ENCODE measurements around the gene SCMH1. TPM values are rescaled to one million over a fixed set of nuclear protein-coding genes. Genes with fewer than 3 reads are reported as not detected.

SCMH1 gene
- total RNA-seq, 1 experiment from 2014 or later: 16.5 TPM

DNA sequence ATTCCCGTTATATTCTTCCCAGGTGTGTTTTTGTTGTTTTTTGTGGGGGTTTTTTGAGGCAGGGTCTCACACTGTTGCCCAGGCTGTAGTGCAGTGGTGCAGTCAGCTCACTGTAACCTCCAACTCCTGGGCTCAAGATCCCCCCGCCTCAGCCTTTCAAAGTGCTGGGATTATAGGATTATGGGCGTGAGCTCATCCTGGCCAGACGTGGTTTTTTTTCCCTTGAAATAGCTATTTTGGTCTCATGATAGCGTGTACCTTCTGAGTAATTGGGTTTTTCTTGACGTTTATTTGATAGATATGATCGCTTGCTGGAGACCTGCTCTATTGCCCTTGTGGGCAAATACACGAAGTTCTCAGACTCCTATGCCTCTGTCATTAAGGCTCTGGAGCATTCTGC is 245.0 kb downstream of the SCMH1 start:
- no CpG with 5 or more reads among the region's 8 CpGs for WGBS (ENCODE audit: extremely low coverage, insufficient read length, low lambda C conversion rate)
- Histone ChIP-seq H4K20me1 (ENCODE audit: control insufficient read depth, insufficient read depth, insufficient read length) (no peaks in the 10 kb centered on the region), H3K18ac (ENCODE audit: insufficient read length, low read depth, low read length) (no peak overlapping the region), H2AFZ (ENCODE audit: low read length) (no peak overlapping the region), H3K27ac (ENCODE audit: insufficient read length, low read depth, low read length) (no peak overlapping the region), H4K91ac (ENCODE audit: insufficient read length, low read depth, low read length) (no peak overlapping the region), H3K4me2 (ENCODE audit: insufficient read depth, insufficient read length, low read length) (no peak overlapping the region), H3K4ac (ENCODE audit: low read depth, low read length) (no peak overlapping the region), H3K27me3 (ENCODE audit: insufficient read depth, low read length) (no peaks in the 10 kb centered on the region; the same call in 1 of the 2 replicates), H2BK20ac (ENCODE audit: low read depth, low read length, poor library complexity, severe bottlenecking) (no peak overlapping the region), H3T11ph (ENCODE audit: low read length) (no peak overlapping the region), H2BK5ac (ENCODE audit: insufficient read length, low read length) (no peak overlapping the region), H3K79me2 (ENCODE audit: insufficient read depth, low read length) (no peaks in the 10 kb centered on the region), H2BK15ac (ENCODE audit: low read depth, low read length) (no peak overlapping the region), H3K23me2 (ENCODE audit: insufficient read length, low read depth, low read length, poor library complexity, severe bottlenecking) (no peaks in the 10 kb centered on the region), H3K14ac (ENCODE audit: insufficient read depth, low read length) (no peak overlapping the region), H3K9me3 (ENCODE audit: control insufficient read depth, low read depth, low read length) (no peaks in the 10 kb centered on the region), H3K56ac (ENCODE audit: insufficient read length, low read depth, low read length) (no peak overlapping the region), H2BK12ac (ENCODE audit: insufficient read length, low read depth, low read length) (no peak overlapping the region), H4K5ac (ENCODE audit: insufficient read length, low read depth, low read length) (no peak overlapping the region), H4K8ac (replicated peaks; ENCODE audit: insufficient read length, low read depth, low read length) (no peak overlapping the region), H3K23ac (ENCODE audit: insufficient read length, low read depth, low read length) (no peak overlapping the region), H2AK5ac (ENCODE audit: insufficient read length, low read length) (no peak overlapping the region), H3K4me1 (ENCODE audit: insufficient read depth, low read length) (no peaks in the 10 kb centered on the region), H3K9ac (ENCODE audit: extremely low read depth, insufficient read length, low read length) (no peak overlapping the region), H3K79me1 (ENCODE audit: insufficient read depth, low read depth, low read length, poor library complexity, severe bottlenecking) (peaks cover 3% of the 10 kb centered on the region), H2BK120ac (ENCODE audit: low read depth, low read length, poor library complexity, severe bottlenecking) (no peak overlapping the region)
- Mint-ChIP-seq H3K9me3 (no peaks in the 10 kb centered on the region), H3K4me1 (no peaks in the 10 kb centered on the region), H3K4me3 (no peak overlapping the region), H3K27me3 (ENCODE audit: low read depth) (no peaks in the 10 kb centered on the region; the same call in 1 of the 2 replicates), H3K27ac (no peak overlapping the region), H3K36me3 (ENCODE audit: insufficient read depth in 1 of 3, low read depth in 3 of 3) (peaks cover 56 to 94% (median 87%) of the 10 kb centered on the region in 3 experiments; a peak in 6 of 7 replicates)
- no peak for TF ChIP-seq CTCF (conservative IDR thresholded peaks at IDR 0.05)
- no peak for DNase-seq

Measured in H9 (cell line).